A549 (cell line): Measurements from ENCODE around the gene SREK1IP1. TPM values are rescaled to one million over a fixed set of nuclear protein-coding genes. Genes with fewer than 3 reads are reported as not detected.
A peak's percentile ranks its signal among the peaks of the same experiment; 100 is the strongest.

ENCODE experiments used
- ATAC-seq, 2 experiments: fragments of 200-7000 bp in 1 of 2; fragments of >200 bp in 1 of 2; cut with Nextera tagmentation in 1 of 2; cut with Tn5 transposase in 1 of 2; 3 replicates each; pipeline versions ENCODE4 v1.8.0 to v1.9.1; 2018 to 2020; ENCODE audit warnings: mild to moderate bottlenecking in 1 of 2, moderate library complexity in 1 of 2
- CTCF ChIA-PET: fragments of 300-600 bp; sonication (Branson Sonifier 250); formaldehyde crosslinking; extraction: SDS; loops from one replicate; lab custom pipeline; 2021; ENCODE audit warnings: antibody characterized with exemption, inconsistent platforms; lab: Yijun Ruan, JAX
- POLR2A ChIA-PET: fragments of 350-600 bp; formaldehyde crosslinking; extraction: SDS; loops from one replicate; lab custom pipeline; 2021; ENCODE audit warnings: antibody characterized with exemption, inconsistent platforms; lab: Yijun Ruan, JAX
- DNase-seq, 2 experiments: peaks; one replicate each; pipeline versions ENCODE4 v3.0.0 to v3.0.0-alpha.2; 2011 to 2016; ENCODE audit warnings: low read depth in 1 of 2, low spot score in 1 of 2
- FAIRE-seq: peaks from 2 replicates; lab custom pipeline; 2011; peaks lifted over from hg19 to GRCh38; lab: Jason Lieb, UNC
- H3K27ac ChIP-seq, 2 experiments: fragments of >200 bp; sonication (Bioruptor Twin); formaldehyde crosslinking; 3 replicates each; pipeline ENCODE4 v1.5.1; 2016 to 2017
- H3K4me1 ChIP-seq: fragments of >200 bp; sonication (Bioruptor Twin); formaldehyde crosslinking; 3 replicates; pipeline ENCODE4 v1.6.1; 2016
- H3K4me2 ChIP-seq: fragments of >200 bp; sonication (Bioruptor Twin); formaldehyde crosslinking; 3 replicates; pipeline ENCODE4 v1.6.1; 2016
- H3K4me3 ChIP-seq: fragments of >200 bp; sonication (Bioruptor Twin); formaldehyde crosslinking; 3 replicates; pipeline ENCODE4 v1.5.1; 2016
- H3K9me3 ChIP-seq: fragments of >200 bp; sonication (Bioruptor Twin); formaldehyde crosslinking; 3 replicates; pipeline ENCODE4 v1.6.1; 2016
- CEBPB ChIP-seq, 2 experiments: fragments of >200 bp in 1 of 2; sonication (Bioruptor Twin) in 1 of 2; formaldehyde crosslinking in 1 of 2; IDR thresholded peaks; 2 replicates each; pipeline ENCODE4 v1.6.1; 2012 to 2016
- EHF ChIP-seq: fragments of 250-450 bp; sonication (Bioruptor Pico); IDR thresholded peaks from 2 replicates; pipeline ENCODE4 v1.5.0; 2020; ENCODE audit warnings: mild to moderate bottlenecking
- ESRRA ChIP-seq: fragments of 150-350 bp; IDR thresholded peaks from 2 replicates; pipeline ENCODE4 v1.6.1; 2014; ENCODE audit warnings: mild to moderate bottlenecking, low read length, borderline replicate concordance
- FOXS1 ChIP-seq: fragments of 250-450 bp; sonication (Bioruptor Pico); IDR thresholded peaks from 2 replicates; pipeline ENCODE4 v1.5.0; 2020; ENCODE audit warnings: mild to moderate bottlenecking, moderate library complexity
- HOXA7 ChIP-seq: fragments of 250-450 bp; sonication (Bioruptor Pico); IDR thresholded peaks from 2 replicates; pipeline ENCODE4 v1.5.0; 2020; ENCODE audit warnings: mild to moderate bottlenecking, moderate library complexity
- HOXB13 ChIP-seq: fragments of 250-450 bp; sonication (Bioruptor Pico); IDR thresholded peaks from 2 replicates; pipeline ENCODE4 v1.5.0; 2020; ENCODE audit warnings: low read depth, mild to moderate bottlenecking, moderate library complexity
- HOXB5 ChIP-seq: fragments of 250-450 bp; sonication (Bioruptor Pico); IDR thresholded peaks from 2 replicates; pipeline ENCODE4 v1.5.0; 2020; ENCODE audit warnings: mild to moderate bottlenecking, moderate library complexity
- RAD21 ChIP-seq, 2 experiments: fragments of >200 bp in 1 of 2; sonication (Bioruptor Twin) in 1 of 2; formaldehyde crosslinking in 1 of 2; IDR thresholded peaks in 1 of 2; conservative IDR thresholded peaks in 1 of 2; 2 replicates in 1 of 2; 3 replicates in 1 of 2; pipeline ENCODE4 v1.6.1; 2012 to 2018; ENCODE audit warnings: inconsistent platforms in 1 of 2
- SMC3 ChIP-seq: fragments of >200 bp; sonication (Bioruptor Twin); formaldehyde crosslinking; IDR thresholded peaks from 3 replicates; pipeline ENCODE4 v1.6.1; 2018; ENCODE audit warnings: inconsistent platforms
- SREBF2 ChIP-seq: fragments of 450-650 bp; IDR thresholded peaks from 2 replicates; pipeline ENCODE4 v1.6.1; 2014; ENCODE audit warnings: mild to moderate bottlenecking, moderate library complexity
- ZFP36 ChIP-seq: fragments of 450-650 bp; IDR thresholded peaks from 2 replicates; pipeline ENCODE4 v1.6.1; 2014; ENCODE audit warnings: borderline replicate concordance; ENCODE audit not compliant: partially characterized antibody
- WGBS: methylation state at CpG from one replicate; pipeline ENCODE4 v1.1.6; 2017; ENCODE audit errors: missing lambda C conversion rate; 5-methylcytosine and 5-hydroxymethylcytosine counted together
- polyA plus RNA-seq, 4 experiments: library from polyadenylated mRNA; depleted of rRNA in 3 of 4; stranded (reverse); fragments of >200 nt; fragmentation: RNase III in 1 of 4; extraction: RNeasy Plus Mini Kit Qiagen cat#74134 plus additional on column Dnase treatment in 1 of 4; gene quantifications; 2 replicates in 3 of 4; 3 replicates in 1 of 4; pipeline ENCODE4 v1.2.3, GENCODE V29; 2011 to 2017
- TF ChIP-seq, protein P1 (sequence below): fragments of >200 bp; sonication (Bioruptor Twin); formaldehyde crosslinking; IDR thresholded peaks from 3 replicates; pipeline ENCODE4 v1.6.1; 2016
- TF ChIP-seq, protein P2 (sequence below): IDR thresholded peaks from 2 replicates; pipeline ENCODE4 v1.6.1; 2012
- TF ChIP-seq, protein P3 (sequence below): fragments of 200-600 bp; sonication (generic); IDR thresholded peaks from 2 replicates; pipeline ENCODE4 v1.6.1; 2016; ENCODE audit warnings: antibody characterized with exemption, mild to moderate bottlenecking, moderate library complexity

The SREK1IP1 gene
- polyA plus RNA-seq, 2 of the 4 experiments (the other 2 are of a cell fraction) = 4.7 to 7.5 TPM

DNA sequence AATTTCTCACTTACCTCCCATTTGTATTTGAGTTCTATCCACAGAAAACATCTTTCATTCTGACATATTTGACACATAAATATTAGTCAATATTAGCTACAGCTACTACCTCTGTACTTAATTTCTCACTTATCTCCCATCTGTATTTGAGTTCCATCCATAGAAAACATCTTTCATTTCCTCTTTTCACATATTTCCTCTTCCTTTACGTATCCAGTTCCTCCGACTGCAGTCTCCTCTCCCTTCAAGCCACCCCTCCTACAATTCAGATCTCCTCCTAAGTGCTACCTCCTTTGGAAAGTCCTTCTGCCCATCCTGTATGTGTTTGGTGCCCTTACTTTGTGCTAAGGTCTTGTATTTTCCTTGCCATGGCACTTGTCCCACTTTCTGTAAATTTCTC, 1.6 kb downstream of the SREK1IP1 start:
- no peak overlapping the region; a peak in 1 of 6 replicates for H3K27ac ChIP-seq
- POLR2A ChIA-PET = no interaction called here
- peak overlapping the region; percentile 91 for H3K4me3 ChIP-seq
- TF ChIP-seq HOXB5 (CRISPR knock-in tag) (no peak), RAD21 (conservative IDR thresholded peaks at IDR 0.05 in 1 of 2, IDR thresholded peaks at IDR 0.05 in 1 of 2) (no peak), EHF (no peak), CEBPB (IDR thresholded peaks at IDR 0.05) (no peak)
- TF ChIP-seq, protein P1, sequence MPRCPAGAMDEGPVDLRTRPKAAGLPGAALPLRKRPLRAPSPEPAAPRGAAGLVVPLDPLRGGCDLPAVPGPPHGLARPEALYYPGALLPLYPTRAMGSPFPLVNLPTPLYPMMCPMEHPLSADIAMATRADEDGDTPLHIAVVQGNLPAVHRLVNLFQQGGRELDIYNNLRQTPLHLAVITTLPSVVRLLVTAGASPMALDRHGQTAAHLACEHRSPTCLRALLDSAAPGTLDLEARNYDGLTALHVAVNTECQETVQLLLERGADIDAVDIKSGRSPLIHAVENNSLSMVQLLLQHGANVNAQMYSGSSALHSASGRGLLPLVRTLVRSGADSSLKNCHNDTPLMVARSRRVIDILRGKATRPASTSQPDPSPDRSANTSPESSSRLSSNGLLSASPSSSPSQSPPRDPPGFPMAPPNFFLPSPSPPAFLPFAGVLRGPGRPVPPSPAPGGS = no peak
- TF ChIP-seq, all 56 proteins: peak for 0
- peak overlapping the region; percentile 88 for H3K4me2 ChIP-seq
- no peak for FAIRE-seq
- CTCF ChIA-PET = interaction anchor here (0.7 to 2.5 kb wide), 3 partner anchors 9 to 132 kb away, joined by 3 to 16 read pairs (median 3); no protein-coding TSS in a partner anchor
- no peak for DNase-seq
- H3K9me3 ChIP-seq = no peaks in the 10 kb centered on the region
- peaks cover 27% of the 10 kb centered on the region; the same call in 2 of the 3 replicates for H3K4me1 ChIP-seq
- 98% methylated on average over 2 of the region's 2 CpGs for WGBS
- ATAC-seq = no peak

DNA sequence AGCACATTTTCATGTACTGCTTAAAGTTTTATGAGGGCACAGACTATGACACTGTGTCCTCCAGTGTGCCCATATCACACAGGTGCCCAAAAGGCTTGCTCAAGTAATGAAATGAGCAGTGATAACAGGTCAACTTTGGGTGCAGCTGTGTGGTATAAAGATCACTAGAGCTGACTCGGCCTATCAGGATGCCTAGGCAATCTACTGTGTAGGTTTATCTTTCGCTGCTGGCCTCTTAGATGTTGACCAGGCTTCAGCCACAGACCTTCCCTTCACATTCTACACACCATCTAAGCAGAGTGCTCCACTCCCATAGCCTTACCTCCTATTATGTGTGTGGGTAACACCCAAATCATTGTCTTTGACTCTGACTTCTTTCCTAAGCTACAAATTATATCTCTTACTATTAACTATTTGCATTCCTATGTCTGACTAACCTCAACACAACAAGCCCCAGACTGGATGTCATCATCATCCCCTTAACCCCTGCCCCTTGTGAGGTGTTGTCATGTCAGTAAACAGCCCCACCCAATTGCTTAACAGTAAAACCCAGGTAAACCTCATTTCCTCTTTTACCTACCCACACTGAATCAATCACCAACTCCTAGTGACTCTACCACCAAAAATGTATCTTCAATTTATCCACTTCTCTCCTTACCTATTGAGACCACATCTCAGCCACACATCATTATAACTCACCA, 2.5 kb downstream of the SREK1IP1 start:
- H3K9me3 ChIP-seq = no peaks in the 10 kb centered on the region
- TF ChIP-seq, protein P2, sequence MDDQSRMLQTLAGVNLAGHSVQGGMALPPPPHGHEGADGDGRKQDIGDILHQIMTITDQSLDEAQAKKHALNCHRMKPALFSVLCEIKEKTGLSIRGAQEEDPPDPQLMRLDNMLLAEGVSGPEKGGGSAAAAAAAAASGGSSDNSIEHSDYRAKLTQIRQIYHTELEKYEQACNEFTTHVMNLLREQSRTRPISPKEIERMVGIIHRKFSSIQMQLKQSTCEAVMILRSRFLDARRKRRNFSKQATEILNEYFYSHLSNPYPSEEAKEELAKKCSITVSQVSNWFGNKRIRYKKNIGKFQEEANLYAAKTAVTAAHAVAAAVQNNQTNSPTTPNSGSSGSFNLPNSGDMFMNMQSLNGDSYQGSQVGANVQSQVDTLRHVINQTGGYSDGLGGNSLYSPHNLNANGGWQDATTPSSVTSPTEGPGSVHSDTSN = no peak
- TF ChIP-seq, protein P1 = no peak
- TF ChIP-seq ZFP36 (no peak), ESRRA (no peak), FOXS1 (CRISPR knock-in tag) (no peak)
- ChIA-PET POLR2A (no interaction called here), CTCF (interaction anchor here (2.5 kb wide), 1 partner anchor 18 kb away, joined by 16 read pairs; no protein-coding TSS in a partner anchor)
- peaks cover 27% of the 10 kb centered on the region; the same call in 2 of the 3 replicates for H3K4me1 ChIP-seq
- no peak overlapping the region for H3K27ac ChIP-seq
- DNase-seq (no peak), FAIRE-seq (no peak), ATAC-seq (no peak)
- peak overlapping the region; percentile 88; the same call in 1 of the 3 replicates for H3K4me2 ChIP-seq
- no peak overlapping the region for H3K4me3 ChIP-seq
- WGBS = 92% methylated on average over 2 of the region's 2 CpGs

DNA sequence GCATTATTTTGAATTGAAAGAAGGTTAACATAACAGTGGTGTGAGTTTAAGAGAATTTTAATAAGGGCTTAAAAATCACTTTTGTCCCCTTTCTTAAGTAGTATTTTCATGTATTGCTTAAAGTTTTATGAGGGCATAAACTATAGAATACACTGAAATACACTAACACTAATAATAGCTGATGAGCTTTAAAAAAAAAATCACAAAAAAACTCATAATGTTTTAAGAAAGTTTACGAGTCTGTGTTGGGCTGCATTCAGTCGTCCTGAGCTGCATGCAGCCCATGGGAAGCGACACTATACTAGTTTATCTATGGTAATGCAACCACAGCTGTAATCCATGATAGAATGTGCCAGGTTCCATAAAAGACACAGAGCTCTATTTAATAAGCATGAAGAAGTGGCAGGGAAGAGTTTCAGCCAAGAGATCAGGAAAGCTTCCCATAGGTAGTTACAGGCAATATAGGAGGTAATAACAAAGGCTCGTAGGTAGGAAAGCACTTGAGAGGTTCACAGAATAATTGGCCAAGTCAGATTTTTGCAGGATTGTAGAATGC, 4.5 kb downstream of the SREK1IP1 start:
- ChIA-PET POLR2A (no interaction called here), CTCF (interaction anchor here (0.6 to 1.2 kb wide), 2 partner anchors 22 to 47 kb away, joined by 3 to 4 read pairs; no protein-coding TSS in a partner anchor)
- 92% methylated on average over 4 of the region's 4 CpGs for WGBS
- no peak for TF ChIP-seq HOXB13 (CRISPR knock-in tag)
- no peak for TF ChIP-seq FOXS1 (CRISPR knock-in tag)
- TF ChIP-seq SMC3 = no peak
- TF ChIP-seq, protein P3, sequence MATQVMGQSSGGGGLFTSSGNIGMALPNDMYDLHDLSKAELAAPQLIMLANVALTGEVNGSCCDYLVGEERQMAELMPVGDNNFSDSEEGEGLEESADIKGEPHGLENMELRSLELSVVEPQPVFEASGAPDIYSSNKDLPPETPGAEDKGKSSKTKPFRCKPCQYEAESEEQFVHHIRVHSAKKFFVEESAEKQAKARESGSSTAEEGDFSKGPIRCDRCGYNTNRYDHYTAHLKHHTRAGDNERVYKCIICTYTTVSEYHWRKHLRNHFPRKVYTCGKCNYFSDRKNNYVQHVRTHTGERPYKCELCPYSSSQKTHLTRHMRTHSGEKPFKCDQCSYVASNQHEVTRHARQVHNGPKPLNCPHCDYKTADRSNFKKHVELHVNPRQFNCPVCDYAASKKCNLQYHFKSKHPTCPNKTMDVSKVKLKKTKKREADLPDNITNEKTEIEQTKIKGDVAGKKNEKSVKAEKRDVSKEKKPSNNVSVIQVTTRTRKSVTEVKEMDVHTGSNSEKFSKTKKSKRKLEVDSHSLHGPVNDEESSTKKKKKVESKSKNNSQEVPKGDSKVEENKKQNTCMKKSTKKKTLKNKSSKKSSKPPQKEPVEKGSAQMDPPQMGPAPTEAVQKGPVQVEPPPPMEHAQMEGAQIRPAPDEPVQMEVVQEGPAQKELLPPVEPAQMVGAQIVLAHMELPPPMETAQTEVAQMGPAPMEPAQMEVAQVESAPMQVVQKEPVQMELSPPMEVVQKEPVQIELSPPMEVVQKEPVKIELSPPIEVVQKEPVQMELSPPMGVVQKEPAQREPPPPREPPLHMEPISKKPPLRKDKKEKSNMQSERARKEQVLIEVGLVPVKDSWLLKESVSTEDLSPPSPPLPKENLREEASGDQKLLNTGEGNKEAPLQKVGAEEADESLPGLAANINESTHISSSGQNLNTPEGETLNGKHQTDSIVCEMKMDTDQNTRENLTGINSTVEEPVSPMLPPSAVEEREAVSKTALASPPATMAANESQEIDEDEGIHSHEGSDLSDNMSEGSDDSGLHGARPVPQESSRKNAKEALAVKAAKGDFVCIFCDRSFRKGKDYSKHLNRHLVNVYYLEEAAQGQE = no peak
- no peak for TF ChIP-seq SREBF2
- TF ChIP-seq HOXA7 (CRISPR knock-in tag) = no peak
- no peak overlapping the region for H3K4me2 ChIP-seq
- H3K4me3 ChIP-seq = no peak overlapping the region
- no peak for FAIRE-seq
- ATAC-seq = no peak
- H3K4me1 ChIP-seq = peaks cover 16% of the 10 kb centered on the region; the same call in 2 of the 3 replicates
- no peaks in the 10 kb centered on the region for H3K9me3 ChIP-seq
- H3K27ac ChIP-seq = no peak overlapping the region
- no peak for DNase-seq
